Iris pigment epithelial cell (primary cell): ENCODE measurements around the gene CACNG5.

ENCODE experiments used
- DNase-seq: peaks from one replicate; pipeline ENCODE4 v3.0.0-alpha.2; 2011; ENCODE audit warnings: low read depth

The CACNG5 gene, protein sequence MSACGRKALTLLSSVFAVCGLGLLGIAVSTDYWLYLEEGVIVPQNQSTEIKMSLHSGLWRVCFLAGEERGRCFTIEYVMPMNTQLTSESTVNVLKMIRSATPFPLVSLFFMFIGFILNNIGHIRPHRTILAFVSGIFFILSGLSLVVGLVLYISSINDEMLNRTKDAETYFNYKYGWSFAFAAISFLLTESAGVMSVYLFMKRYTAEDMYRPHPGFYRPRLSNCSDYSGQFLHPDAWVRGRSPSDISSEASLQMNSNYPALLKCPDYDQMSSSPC

DNA sequence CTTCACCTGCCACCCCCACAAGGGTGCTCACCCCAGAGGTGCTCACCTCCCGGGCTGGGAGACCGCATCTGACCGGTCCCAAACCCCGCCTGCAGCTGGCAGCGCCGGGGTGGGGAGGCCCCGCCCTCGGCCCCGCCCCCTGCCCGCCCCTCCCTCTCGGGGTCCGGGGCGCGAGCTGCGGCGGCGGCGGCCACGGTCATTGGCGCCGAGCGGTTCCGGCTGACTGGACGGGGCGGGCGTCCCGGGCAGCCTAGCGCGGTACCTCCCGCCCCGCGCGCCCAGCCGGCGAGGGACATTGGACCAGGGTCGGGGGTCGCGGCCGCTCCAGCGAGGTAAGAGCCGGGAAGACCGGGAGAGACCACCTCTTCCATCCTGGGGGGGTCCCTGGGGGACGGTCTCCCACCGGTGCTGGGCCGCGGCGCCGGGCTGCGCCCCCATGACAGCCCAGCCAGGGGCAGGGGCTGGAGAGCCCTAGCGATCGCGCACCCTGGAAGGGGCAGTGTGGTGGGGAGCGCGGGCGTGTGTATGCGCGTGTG lies at the start of gene CACNG5:
TSS of gene CACNG5 (plus strand) at position 199 of the 536 bp plus-strand sequence. CDS start 42,216 bp downstream, outside the sequence.
- DNase-seq, result no peak

DNA sequence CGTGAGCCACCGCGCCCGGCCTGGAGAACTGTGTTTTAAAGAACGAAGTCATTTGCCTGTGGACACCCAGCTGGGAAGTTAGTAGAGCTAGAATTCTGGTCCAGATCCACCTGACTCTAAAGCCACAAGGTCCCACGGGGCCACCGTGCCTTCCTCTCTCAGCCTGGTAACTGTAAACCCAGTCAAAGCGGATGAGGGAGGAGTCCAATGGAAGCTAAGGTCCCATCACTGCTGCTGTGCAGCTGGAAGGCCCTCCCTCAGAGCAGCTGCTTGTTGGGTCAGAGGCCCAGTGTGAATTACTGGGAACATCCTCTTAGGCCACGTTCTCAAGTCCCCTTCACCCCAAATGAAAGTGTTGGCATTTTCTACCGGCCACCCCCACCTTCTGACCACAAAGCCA lies 48.8 kb upstream of the CACNG5 start:
- no peak for DNase-seq

DNA sequence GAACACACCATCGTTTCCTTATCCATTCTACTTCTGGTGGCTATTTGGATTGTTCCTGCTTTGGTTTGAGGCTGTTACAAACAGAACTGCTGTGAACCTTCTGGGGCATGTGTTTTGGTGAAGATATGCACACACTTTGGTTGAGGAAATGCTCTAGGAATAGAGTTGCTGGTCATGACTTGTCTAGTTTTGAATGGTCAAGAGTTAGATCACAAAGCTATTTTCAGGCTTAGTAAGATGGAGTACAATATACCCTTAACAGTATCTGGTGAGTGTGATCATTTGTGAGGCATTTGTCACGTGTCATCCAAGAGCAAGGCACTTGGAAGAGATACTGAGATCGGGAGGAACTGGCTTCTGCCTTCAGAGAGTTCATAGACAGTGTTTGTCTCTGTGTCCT lies 47.0 kb upstream of the CACNG5 start:
- DNase-seq, result no peak

DNA sequence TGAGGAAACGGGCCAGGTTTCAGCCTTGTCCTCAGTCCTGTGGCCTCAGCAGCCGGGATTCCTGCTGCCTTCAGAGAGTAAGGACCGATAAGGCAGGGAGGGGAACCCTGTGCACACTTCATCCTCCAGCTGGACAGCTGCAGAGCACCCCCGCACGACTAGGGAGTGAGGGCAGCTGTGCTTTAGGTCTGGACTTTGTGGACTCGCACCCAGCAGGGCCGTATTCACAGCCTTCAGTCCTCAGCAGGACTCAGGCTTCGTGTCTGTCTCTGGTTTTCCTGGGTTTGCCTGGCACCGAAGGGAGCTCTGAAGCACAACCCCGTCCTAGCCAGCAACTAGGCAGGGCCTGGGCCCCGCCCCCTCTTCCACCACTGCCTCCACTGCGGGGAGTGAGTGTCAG lies 45.8 kb upstream of the CACNG5 start:
- DNase-seq, result no peak

DNA sequence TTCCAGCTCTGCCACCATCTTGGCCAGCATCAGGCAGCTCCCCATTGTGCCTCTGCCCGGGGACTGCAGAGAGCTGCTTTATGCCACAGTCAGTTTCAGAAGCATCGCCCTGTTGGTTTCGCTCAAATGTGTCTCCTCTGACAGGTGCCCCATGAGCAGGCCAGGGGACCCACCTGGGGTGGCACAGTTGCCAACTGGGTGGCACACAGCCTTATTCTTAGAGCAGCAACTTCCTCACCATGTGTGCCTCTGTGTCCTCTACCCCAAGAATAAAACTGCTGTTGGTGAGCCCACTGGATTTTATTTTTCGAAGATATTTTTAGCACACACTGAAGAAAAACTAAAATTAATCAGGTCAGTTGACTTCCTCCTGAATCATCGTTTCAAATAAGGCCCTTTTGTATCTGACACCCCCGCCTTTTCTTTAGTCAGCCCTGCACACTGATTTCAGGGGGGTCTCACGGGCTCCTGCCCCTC lies 44.9 kb upstream of the CACNG5 start:
- peak; percentile 18 for DNase-seq

DNA sequence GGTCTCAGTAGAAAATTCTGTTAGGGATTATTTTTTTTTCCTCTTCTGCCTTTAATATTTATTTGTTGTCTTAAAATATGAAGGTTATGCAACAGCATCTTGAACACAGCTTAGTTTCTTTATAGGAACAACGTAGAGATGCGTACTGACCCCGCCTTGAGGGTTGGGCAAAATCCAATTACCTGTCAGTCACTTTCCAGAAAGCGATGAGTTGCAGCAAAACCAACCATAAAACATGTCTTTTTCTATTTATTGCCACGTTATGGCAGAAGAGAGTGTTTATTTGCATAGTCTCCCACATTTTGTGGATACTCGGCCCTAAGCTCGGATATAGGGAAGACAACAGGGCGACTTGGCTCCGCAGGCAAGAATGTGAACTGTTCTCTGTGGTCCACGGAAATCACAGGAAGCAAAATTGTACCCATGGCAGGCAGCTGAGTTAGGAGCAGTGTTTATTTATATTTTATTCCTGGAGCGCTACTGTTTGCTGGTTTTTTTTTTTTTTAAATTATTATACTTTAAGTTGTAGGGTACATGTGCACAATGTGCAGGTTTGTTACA lies 44.3 kb upstream of the CACNG5 start:
- DNase-seq, result peak; percentile 58

DNA sequence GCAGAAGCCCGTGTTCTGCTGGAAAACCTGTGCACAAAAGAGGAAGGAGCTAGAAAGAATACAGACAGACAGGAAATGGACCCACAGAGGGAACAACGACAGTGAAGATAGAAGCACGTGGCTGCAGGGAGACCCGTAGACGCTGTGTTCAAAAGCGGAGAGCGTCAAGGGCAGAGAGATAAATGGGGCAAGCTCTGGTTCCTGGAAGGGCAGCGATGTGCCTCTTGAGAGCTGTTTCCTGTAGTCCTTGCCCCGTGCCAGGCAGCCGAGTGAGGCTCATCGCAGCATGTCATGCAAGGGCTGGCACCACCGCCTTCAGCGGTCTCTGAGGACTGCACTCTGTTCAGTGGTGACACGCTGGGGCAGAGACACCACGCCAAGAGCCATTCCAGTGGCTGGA lies 43.6 kb upstream of the CACNG5 start:
- no peak for DNase-seq

DNA sequence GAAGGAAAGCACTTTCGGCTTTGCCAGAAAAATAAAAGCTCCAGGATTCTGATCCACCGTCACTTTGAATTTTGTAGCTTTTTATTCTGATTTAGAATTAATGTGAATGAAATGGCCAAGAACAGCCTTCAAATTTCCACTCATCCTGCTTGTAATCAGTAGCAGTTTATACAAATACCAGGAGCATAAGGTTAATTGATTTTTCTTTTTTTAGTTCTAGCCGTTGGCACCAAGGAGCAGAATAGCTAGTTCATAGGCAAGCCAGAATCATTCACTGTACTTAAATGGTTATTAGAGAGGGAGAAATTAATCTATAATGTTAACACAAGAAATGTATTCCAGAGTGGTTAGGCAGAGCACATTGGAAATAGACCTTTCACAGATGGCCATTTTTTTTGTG lies 41.1 kb upstream of the CACNG5 start:
- DNase-seq, result no peak

DNA sequence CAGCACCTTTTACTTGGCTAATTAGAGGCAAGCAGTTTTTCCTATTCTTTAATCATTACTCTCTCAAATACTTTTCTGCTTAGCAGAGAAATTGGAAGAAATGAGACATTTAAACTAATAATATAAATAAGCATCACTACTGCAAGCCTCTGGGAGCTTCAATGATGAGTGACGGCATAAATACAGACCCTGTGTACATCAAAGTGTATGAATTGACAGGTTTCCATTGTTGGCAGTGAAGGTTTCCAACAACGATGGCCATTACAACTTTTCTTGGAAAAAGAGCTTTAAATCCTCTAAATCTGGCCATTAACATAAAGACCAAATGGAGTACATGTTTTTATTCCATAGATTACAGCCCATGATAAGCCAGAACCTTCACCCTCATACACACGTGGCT lies 39.4 kb upstream of the CACNG5 start:
- no peak for DNase-seq

DNA sequence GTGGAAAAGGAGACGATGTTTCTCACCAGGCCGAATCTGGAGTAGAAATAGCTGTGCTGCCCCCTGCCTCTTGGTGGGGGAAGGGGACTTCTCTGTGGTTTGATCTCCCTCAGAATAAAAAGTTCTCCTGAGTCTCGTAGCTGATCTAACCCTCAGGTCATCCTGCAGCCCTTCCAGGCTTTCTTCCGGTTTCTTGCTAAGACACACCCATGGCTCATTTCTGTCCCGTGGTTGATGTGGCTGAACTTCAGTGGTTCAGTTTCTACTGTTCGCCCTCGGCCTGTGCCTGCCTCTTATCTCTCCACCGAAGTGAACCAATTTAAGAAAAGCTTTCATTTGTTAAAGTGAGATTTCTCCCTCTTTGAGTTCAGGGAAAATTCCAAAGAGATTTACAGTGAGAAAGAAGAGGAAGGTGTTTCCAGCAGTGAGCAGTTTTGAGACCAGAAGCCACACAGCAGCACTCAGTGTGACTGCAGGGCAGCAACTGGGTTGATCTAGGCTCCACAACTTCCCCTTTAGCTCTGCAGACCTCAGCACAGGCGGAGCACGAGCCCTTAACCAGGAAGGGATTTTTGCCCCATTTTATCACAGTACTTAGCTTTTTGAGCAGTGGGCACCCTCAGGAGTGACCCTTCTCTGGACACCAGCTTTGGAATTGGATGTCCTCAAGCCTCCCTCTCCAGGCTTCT lies 34.9 kb upstream of the CACNG5 start:
- DNase-seq, result no peak

DNA sequence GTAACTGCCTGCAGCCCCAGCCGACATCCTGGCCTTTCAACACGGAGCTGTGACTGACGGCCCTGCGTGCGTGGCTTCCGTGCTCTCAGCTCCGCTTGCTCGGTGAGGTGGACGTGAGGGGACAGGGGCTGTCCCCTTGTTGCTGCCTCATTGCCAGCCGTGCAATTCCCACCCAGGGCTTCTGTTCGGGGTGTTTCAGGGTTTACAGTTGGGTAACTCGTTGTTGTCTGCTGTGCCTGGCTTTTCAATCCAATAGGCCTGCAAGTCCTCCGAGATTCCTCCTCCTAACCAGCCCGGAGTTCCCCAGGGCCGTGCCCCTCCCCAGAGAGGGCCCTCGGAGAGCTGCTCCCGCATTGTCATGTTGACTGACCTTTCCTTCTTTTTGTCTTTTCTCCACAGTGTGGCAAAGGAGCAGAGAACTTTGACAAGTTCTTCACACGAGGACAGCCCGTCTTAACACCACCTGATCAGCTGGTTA lies 31.4 kb upstream of the CACNG5 start:
- no peak for DNase-seq

DNA sequence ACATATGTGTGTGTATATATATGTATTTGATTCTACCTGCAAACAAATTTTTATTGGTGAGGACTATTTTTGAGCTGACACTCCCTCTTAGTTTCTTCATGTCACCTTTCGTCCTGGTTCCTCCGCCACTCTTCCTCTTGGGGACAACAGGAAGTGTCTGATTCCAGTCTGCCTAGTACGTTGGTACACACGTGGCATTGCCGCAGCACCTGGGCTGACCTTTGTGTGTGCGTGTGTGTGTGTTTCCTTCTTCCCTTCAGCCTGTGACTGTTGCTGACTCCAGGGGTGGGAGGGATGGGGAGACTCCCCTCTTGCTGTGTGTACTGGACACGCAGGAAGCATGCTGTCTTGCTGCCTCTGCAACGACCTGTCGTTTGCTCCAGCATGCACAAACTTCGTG lies 29.4 kb upstream of the CACNG5 start:
- DNase-seq, result no peak

DNA sequence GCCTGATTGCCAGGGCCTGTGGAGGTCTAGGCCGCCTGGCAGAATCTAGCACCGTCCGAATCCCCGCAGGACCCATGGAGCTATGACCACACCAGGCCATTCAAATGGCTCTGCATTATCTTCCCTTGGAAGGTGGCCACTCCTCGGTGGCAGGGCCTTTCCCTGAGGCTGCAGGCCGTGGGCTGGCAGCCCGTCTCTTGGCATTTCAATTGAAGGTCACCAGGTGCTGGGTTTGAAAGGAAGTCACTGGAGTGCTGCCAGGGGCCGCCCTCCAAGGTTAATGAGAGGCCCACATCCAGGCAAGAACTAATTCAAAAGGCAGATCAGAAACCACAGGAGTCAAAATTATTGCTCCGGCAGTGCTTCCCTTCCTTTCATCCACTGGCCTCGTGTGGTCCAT lies 27.7 kb upstream of the CACNG5 start:
- no peak for DNase-seq

DNA sequence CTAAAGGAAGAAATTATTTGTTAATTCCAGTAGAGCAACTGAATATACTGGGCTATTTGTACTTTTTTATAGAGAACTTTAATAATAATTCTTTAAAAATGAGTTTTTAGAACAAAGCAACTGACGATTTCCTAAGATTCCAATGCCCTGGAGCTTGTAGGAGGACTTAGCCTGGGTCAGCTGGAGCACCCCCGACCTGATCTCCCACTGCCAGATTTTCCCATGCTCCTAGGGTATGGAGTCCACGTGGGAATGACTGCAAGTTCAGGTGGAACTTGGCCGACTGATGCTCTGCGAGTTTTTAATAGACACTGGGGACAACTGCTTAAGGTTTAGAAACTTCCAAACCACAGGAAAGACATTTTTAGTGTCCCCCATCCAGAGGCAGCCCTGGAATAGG lies 25.5 kb upstream of the CACNG5 start:
- no peak for DNase-seq

DNA sequence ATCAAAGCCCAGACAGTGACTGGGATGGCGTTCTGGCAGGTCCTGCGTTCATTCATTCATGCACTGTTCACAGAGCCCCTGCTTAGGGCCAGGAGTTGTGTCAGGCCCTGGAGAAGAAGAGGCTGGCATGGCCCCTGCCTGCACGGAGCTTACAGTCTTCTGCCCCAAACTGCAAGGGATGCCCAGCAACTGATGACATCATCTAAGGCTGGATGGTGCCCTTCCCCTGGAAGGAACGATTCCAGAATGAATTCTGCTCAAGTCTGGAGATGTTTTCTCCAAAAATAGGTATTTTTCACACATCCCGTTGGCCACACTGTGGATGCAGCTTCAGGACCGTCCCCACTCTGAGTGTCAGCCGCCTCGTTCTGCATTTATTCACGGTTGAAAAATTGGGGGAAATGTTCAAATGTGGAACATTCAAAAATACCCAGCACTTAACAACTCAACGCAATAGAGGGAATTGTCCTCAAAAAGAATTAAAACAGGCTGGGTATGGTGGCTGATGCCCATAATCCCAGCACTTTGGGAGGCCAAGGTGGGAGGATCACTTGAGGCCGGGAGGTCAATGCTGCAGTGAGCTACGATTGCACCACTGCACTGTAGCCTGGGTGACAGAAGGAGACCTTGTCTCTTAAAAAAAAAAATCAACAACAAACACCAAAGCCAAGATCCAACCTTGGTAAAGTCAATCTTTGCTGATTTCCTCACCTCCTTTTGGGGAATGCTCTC lies 23.8 kb upstream of the CACNG5 start:
- no peak for DNase-seq

DNA sequence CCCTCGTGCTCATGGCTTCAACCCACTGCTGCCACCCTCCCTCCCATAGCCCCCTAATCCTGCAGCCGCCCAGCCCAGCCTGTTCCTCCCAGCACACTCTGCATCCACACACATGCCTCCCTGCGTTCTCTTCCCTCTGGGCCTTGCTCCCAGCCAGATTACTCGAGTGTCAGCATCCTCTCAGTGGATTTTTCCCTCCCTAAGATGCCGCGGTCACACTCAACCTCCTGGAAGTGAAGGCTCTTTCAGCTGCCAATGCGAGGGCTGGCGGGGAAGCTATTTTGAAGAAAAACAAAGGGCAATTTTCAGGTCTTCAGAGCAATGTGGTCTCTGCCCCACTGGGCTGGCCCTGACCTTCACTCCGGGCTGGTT lies 23.2 kb upstream of the CACNG5 start:
- no peak for DNase-seq

DNA sequence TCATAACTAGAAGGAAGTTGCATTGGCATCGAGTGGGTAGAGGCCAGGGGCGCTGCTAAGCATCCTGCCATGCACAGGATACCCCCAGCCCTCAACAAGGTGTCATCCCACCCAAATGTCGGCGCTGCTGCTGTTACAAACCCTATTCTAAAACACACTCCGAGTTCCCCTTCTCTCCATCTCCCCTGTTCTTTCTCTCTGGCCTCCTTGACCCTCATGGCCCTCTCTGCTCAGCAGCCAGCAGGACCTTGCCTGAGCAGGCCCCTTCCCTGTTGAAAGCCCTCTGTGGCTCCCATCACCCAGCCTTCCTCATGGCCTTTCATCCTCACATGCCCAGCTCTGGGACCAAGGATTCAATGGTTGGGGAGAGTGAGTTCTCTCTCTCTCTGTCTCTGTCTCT lies 22.3 kb upstream of the CACNG5 start:
- no peak for DNase-seq

DNA sequence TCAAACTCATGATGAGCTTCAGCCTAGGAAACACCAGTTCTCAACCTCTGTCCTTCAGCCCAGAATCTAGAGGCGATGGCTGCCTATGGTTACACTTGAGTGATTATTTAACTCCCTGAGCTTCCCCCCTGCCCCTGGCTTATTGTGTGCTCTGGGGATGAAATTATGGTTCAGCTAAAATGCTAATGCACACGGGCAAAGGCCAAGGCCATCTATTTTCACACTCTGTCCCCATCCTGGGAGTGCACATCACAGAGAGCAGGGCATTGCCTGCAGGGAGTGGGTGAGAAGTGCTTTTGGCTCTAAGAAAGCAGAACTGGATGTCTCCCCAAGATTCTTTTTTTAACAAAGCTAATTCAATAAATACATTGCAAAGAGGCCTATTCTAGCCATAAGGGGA lies 21.6 kb upstream of the CACNG5 start:
- DNase-seq, result no peak

DNA sequence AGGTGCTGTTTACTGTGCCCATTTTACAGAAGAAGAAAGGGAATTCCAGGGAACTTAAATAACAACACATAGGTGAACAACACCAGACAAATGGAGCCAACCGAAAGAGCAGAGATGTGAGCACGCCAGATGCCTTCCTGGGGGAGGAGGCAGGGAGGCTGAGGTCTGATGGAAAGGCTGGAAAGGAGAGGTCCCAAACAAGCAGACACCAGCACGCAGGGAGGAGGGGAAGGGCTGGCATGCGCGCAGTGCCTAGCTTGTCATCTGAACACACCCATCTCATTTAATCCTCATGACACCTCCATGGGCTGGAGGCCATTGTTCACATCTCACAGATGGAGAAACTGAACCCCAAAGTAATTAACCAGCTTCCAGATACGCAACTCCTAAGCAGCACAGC lies 20.9 kb upstream of the CACNG5 start:
- DNase-seq, result no peak

DNA sequence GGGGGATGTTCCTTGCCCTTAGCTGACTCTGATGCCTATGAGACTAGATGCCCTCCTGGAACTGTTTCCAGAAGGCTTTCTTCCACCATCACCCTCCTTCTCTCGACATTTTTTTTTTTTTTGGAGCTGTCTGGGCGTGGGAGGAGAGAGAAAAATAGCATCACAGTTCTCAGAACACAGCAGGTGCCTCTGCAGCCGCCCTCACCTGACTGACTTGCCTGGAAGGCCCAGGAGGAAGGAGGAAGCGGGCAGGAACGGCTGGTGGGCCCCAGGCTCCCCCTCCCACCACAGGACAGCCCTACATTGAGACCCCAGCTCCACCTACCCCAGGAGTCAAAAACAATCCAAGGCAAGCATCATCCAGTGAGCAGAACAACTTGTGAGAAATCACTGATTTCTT lies 20.3 kb upstream of the CACNG5 start:
- DNase-seq, result no peak

DNA sequence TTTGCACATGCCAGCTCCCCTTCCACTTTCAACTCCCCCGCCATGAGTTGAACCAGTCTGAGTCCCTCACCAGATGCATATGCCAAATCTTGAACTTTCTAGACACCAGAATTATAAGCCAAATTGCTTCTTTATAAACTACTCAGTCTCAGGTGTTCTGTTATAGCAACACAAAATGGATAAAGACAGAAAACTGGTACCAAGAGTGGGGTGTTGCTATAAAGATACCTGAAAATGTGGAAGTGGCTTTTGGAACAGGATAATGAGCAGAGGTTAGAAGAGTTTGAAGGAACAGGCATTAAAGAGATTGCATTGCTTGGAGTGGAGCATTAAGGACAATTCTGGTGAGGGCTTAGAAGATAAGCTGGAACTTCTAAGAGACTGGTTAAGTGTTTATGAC lies 17.2 kb upstream of the CACNG5 start:
- no peak for DNase-seq

DNA sequence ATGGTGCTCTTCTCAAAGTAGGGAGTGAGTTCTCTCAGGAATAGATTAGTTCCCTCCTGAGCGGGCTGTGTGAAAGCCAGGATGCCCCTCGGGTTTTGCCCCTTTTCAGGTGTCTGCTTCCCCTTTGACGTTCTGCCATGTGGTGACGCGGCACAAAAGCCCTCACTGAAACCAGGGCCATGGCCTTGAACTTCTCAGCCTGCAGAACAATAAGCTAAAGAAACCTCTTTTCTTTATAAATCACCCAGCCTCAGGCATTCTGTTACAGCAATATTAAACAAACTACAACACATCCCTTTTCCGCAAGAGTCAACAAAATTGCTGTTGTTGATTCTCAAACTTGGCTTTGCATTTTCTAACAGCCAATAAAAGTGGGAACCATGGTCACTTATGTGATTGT lies 15.5 kb upstream of the CACNG5 start:
- no peak for DNase-seq

DNA sequence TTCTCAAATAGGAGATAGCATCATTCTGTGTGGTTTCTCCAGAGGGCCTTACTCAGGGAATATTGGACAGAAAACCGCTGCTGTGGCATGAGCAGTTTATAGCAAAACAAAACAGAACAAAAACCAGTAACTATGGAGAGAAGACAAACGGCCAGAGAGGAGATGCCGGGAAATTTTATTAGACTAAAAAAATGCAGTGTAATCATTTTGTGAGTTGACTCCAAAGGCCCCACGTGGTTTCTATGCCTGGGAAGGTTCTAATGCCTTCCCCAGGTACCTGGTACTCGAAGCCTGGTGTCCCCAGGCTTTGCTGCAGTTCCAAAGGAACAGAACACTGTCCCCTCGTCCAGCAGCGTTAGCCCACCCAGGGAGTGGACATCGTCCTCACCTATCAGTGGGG lies 12.9 kb upstream of the CACNG5 start:
- no peak for DNase-seq
